ENCODE measurements around the gene ZBTB7C.

ZBTB7C gene

GRCh38 chr18:48108136-48108535 lies 301.0 kb downstream of the ZBTB7C start:
- no peak for DNase-seq

DNA sequence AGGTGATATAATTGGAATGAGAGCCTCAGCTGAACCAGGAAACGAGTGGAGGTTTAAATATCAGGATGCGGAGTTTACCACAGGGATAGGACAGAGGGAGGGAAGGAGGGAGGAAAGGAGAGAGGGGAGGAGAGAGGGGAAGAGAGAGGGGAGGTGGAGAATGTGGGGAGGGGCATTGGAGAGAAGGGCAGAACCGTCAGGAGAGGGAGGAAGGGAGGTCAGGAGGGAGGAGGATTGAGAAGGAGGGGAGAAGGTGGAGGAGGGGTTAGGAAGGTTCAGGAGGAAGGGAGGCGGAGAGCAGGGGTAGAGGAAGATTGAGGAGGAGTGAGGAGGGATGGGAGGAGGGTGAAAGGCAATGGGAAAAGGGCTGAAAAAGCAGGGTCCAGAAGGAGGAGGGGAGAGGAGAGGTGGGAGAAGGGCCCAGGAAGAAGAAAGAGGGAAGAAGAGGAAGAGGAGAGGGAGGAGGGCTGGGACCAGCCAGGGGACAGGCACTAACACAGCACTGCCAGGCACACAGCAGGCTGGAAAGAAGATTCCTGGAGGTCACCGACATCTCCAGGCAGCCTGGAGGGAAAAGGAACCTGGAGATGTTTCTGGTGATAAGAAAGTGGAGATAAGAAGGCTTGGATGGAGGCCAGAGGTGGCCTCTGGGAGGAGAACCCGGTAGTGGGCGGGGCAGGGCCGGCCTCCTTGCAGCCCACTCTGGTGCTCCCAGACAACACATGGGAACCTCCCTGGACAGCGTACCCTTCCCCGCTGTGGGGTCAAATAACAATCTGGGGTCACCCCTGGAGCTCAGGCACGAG lies 302.0 kb downstream of the ZBTB7C start:
- no peak for DNase-seq

DNA sequence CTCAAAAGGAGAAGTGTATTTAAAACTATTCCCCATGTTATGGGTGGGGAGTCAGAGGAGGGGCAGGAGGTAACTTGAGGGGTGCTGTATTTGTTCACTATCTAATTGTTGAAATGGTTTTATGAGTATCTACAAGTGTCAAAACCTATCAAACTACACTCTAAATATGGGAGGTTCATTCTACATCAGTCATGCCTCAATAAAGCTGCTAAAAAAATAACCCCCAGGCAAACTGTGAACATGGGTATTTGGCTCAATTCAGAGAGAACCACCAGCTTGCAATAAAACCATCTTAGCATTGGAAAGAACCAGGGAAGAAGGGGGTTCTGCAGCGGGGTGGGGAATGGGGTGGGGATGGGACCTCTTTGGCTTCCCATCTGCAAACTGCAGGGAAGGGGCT lies 302.7 kb downstream of the ZBTB7C start:
- no peak for DNase-seq

DNA sequence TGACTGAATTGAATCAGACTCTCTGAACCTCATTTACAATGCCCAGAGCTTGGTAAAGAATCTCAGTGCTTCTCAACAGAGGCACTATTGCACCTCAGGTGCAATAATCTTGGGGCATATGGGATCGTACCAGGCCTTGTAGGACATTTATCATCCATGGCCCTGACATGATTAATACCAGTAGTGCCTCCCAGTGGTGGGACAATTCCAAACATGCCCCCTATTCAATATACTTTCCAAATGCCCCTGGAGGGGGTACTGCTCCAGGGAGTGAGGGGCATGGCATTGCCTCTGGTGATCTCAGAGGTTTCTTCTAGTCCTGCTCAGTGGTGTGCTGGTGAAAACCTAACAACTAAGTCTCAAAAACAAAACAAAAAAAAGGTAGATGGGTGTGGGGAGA lies 303.9 kb downstream of the ZBTB7C start:
- DNase-seq: no peak

DNA sequence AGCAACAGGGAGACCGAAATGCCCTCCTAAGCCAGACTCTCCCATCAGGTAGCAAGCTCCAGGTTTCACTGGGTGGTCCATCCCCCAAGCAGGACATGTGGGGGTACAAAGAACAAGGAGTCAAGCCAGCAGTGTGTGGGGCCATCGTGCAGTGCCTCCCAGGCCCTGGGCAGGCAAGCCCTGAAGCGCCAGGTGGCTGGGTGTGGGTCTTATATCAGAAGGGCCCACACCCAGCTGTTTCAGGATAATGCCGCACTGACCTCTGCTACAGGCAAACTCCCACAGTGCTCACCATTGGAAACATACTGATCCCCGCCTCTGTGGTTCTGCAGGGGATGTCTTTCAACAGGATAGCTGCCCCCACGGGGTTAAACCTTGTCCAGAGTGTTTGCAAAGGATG lies 304.5 kb downstream of the ZBTB7C start:
- DNase-seq: no peak

DNA sequence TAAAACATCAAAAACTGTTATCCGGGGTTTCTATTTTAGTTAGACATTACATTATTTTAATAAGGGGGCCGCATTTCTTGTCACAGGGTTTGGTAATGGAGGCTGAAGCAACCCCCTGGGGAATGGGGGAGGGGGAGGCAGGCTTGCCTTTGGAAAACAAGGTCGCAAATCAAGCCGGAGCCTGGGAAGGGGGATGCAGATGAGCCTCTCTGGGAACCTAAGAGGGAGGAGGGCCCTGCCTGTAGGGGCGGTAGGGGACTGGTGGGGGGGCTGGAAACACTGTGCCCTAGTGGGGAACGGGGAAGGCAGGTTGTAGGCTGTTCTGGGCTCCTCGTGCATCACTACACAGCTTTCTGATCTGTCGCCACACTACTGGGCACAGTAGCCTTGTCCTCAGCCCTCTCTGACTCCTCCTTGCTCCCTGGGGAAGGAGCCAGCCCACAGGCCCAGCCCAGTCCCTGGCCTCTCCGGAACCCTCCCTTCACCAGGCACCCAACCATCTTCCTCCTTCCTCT lies 308.5 kb downstream of the ZBTB7C start:
- DNase-seq: no peak

- no peak for DNase-seq
These were observed 309.0 kb downstream of the ZBTB7C start for GRCh38 chr18:48100165-48100575.

DNA sequence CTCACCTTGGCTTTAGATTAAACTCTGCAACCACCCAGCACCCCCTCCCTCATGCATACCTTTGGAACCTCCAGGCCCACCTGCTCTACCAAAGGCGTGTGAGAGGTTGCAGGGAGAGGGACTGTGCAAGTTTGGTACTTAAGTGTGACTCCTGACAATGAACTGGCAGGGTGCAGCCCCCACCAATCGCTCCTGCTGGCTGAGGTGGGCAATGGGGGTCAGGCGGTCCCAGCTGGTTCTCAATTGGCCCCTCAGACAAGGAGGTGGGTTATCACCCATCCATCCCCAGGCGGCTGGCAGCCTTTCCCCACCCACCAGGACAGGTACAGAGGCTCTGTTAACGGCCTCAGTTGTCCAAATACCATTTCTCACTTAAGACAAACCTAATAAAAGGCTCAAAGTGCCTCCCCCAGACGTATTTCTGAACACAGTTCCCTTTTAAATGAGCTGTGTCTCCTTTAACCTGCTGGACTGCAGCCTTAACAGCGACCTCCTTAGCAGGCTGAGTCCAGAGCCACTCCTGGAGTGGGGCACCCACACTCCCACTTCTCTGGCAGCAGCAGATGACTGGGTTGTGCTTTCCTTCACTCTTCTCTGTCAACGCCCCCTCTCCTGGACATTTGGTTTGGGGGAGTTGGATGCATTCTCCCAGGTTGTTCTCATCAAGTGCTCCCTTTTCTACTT lies 309.6 kb downstream of the ZBTB7C start:
- no peak for DNase-seq

DNA sequence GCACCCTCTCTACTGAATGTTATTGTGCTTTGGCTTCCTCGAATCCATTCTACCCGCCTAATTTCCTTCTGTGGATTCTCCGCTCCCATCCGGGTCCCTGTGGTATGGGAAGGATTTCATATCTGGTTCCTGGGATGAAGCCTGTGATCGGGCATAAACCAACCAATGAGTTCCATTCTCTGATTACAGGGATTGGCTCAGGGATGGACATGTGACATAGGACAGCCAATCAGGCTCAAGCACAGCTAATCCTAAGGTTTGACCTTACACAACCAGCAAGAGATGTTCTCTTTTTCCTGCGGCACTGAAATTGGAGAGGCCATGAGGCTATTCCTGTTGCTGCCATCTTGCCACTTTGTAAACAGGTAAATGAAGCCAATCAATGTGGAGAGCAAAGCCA lies 310.6 kb downstream of the ZBTB7C start:
- no peak for DNase-seq

DNA sequence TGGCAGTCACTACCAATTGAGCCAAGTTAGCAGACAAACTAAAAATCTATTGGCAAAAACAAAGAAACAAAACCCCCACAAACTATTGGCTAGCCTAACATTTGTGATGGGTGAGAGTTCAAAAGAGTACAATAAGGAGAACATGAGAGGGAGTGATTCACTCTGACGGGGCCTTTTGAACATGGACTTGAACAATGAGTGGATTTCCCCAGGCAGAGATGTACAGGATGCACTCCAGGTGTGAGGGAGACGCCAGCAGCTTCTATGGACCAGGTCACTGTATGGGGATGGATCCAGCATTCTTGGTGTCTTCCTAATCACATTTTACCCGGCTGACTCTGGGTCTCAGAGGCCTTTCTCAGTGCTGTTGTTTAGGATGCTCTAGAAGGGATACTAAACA lies 311.2 kb downstream of the ZBTB7C start:
- no peak for DNase-seq

- no peak for DNase-seq
These were observed 313.5 kb downstream of the ZBTB7C start for GRCh38 chr18:48095726-48096125.

- DNase-seq: no peak
These were observed 316.1 kb downstream of the ZBTB7C start for GRCh38 chr18:48093104-48093503.

GRCh38 chr18:48091869-48092497 lies 317.2 kb downstream of the ZBTB7C start:
- no peak for DNase-seq

- no peak for DNase-seq
These were observed 318.5 kb downstream of the ZBTB7C start for GRCh38 chr18:48090702-48091101.

GRCh38 chr18:48090021-48090420 lies 319.2 kb downstream of the ZBTB7C start:
- no peak for DNase-seq

DNA sequence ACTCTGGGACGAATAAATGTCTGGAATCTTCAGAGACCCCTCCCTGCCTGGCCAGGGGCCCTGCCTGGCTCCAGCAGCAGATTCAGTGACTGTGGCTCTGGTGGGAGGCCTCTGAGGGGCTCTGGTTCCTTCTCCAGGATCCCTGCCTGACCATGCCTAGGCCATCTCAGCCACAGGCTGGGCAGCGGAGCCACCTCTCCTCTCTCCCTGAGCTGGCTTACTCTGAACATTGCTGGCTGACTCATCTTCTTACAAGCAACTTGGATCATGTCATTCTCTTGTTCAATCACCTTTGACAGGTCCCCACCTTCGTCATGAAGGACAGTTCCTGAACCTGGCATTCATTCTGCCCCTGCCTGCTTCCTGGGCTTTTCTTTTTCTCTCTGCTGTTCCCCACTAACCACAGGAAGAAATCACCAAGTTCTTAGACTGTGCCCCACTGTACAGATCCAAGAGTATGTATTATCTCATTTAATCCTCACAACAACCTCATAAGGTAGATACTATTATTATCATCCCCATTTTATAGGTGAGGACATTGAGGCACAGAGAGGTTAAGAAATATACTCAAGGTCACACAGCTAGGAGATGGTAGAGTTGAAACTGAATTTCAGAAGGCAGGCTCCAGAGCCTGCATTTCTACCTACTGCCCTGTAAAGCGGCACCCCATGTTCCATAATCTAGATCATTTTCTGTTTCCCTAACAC lies 323.2 kb downstream of the ZBTB7C start:
- DNase-seq: no peak

DNA sequence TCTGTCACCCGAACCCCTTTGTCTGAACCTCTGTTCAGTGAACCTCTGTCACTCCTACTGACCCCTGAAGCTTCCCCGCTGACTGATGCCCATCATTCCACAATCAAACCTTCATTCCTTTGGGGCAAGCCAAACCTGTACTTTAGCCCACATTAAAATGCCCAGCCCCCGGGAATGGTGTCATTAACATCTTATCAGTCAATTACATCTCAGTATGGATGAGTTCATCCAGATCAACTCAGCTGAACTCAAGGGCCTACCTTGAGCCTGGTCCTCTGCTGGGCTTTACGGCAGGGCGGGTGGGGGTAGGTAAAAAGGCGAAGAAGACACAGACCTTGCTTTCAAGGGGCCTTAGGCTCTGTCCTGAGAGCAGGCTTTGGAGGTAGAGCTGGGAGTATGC lies 324.3 kb downstream of the ZBTB7C start:
- no peak for DNase-seq

DNA sequence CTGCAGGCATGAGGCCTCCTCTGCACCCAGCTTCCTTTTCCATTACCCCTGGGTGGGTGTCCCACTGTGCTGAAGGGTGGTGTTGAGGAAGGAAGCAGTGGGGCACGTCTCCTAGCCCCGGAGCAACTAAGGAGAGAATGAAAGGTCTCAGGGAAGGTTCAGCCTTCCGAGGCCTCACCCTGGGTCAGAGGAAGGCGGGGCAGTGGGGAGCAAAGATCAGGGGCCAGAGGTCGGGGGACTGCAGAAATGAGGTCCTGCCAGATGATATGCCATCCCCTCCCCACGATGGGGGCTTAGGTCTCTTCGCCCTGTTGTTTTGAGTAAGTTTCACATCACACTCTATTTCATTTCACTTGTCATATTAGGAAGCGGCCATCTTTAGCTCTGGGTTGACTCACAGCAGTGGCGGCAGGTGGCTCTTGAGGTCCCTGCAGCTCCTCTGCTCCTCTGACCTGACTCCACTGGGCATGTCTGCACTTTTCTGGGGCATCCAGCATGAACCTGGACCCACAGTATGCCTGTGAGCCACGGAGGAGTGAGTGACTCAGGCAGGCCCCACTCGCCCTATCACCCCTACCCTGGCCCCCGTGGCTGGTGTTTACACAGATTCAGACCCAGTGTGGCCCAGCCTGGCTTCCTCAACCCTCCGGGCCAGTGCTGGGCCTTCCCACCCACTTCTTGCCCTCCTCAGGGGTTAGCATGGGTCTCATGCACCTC lies 325.0 kb downstream of the ZBTB7C start:
- DNase-seq: no peak

GRCh38 chr18:48080546-48080945 lies 328.6 kb downstream of the ZBTB7C start:
- DNase-seq: no peak

GRCh38 chr18:48079885-48080284 lies 329.3 kb downstream of the ZBTB7C start:
- DNase-seq: no peak

- no peak for DNase-seq
These were observed 330.7 kb downstream of the ZBTB7C start for GRCh38 chr18:48078448-48078847.

DNA sequence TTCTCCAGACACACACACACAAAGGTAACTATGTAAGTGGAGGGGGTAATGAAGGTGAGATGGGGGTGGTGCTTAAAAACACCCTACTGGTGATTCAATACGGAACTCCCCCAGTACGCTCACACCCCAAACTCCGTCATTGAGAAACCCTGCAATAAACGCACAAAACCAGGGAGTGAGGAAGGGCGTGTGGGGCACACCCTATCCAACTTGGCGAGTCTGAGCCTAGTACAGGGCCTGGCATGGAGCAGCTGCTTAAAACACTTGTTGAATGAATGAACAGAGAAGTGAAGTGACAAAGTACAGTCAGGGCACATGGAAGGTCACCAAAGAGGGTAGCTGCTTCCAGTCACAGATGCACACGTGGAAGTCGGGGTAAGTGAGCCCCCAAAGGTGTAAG lies 331.9 kb downstream of the ZBTB7C start:
- no peak for DNase-seq

DNA sequence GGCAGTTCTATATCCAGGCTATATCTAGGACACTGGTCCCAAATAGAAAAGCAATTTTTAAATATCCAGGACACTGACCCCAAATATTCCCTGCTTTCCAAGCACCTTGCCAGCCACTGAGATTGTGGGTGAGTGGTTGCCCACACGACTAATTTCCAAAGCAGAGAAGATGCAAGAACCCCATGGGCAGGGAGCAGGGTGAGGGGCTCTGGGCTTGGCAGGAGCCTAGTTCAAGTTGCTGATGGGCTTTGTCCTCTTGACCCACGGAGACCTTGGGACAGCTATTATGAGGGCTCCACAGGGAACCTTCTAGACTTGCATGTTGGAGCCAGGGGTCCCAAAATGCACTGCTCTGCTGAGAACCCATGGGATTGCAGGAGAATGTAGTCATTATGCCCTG lies 332.7 kb downstream of the ZBTB7C start:
- no peak for DNase-seq
